NCI-H524 (cell line): ENCODE results near the gene SAA4.
"Not testable (repeated sequence)": the region's sequence is repeated elsewhere in the genome, so short reads cannot be mapped to it uniquely, and the experiment has no call there.

Experiments
- DNase-seq, 2 experiments: peaks; one replicate each; lab custom pipeline; 2025; lab: John Stamatoyannopoulos, UW

Gene SAA4

GRCh38 chr11:18189476-18190245 lies 46.9 kb downstream of the SAA4 start:
- DNase-seq: not testable (repeated sequence)

GRCh38 chr11:18188796-18189195 lies 47.8 kb downstream of the SAA4 start:
- no peak for DNase-seq
